Ishikawa (cell line): ENCODE results near the gene NUP93.

ENCODE experiments used
- CEBPB ChIP-seq: IDR thresholded peaks from 2 replicates; pipeline ENCODE4 v1.6.1; 2012
- CREB1 ChIP-seq: IDR thresholded peaks from 2 replicates; pipeline ENCODE4 v1.6.1; 2012; ENCODE audit warnings: low read depth
- EGR1 ChIP-seq: IDR thresholded peaks from 2 replicates; pipeline ENCODE4 v1.6.1; 2012
- EP300 ChIP-seq: IDR thresholded peaks from 2 replicates; pipeline ENCODE4 v1.6.1; 2012; ENCODE audit warnings: borderline replicate concordance
- FOXM1 ChIP-seq: IDR thresholded peaks from 2 replicates; pipeline ENCODE4 v1.6.1; 2012; ENCODE audit warnings: low read depth, borderline replicate concordance
- NFIC ChIP-seq: IDR thresholded peaks from 2 replicates; pipeline ENCODE4 v1.6.1; 2012
- RAD21 ChIP-seq: IDR thresholded peaks from 2 replicates; pipeline ENCODE4 v1.6.1; 2012; ENCODE audit warnings: low read depth
- REST ChIP-seq: IDR thresholded peaks from 2 replicates; pipeline ENCODE4 v1.6.1; 2012; ENCODE audit warnings: low read depth, mild to moderate bottlenecking
- TAF1 ChIP-seq: IDR thresholded peaks from 2 replicates; pipeline ENCODE4 v1.6.1; 2012; ENCODE audit warnings: low read depth, mild to moderate bottlenecking
- TCF12 ChIP-seq: IDR thresholded peaks from 2 replicates; pipeline ENCODE4 v1.6.1; 2012; ENCODE audit warnings: low read depth
- TEAD4 ChIP-seq: IDR thresholded peaks from 2 replicates; pipeline ENCODE4 v1.6.1; 2012
- USF1 ChIP-seq: IDR thresholded peaks from 2 replicates; pipeline ENCODE4 v1.6.1; 2012
- YY1 ChIP-seq: IDR thresholded peaks from 2 replicates; pipeline ENCODE4 v1.6.1; 2012; ENCODE audit warnings: low read depth
- ZBTB7A ChIP-seq: IDR thresholded peaks from 2 replicates; pipeline ENCODE4 v1.6.1; 2012; ENCODE audit warnings: low read depth
- TF ChIP-seq, protein P1 (sequence below): IDR thresholded peaks from 2 replicates; pipeline ENCODE4 v1.6.1; 2012

The NUP93 gene

GRCh38 chr16:56880685-56881084 lies 150.8 kb downstream of the NUP93 start:
- no peak for TF ChIP-seq NFIC
- no peak for TF ChIP-seq CREB1
- no peak for TF ChIP-seq FOXM1
- TF ChIP-seq EP300, result no peak
- TF ChIP-seq YY1, result no peak
- no peak for TF ChIP-seq REST
- no peak for TF ChIP-seq RAD21
- TF ChIP-seq ZBTB7A, result no peak
- no peak for TF ChIP-seq TAF1
- no peak for TF ChIP-seq CEBPB
- TF ChIP-seq, protein P1, sequence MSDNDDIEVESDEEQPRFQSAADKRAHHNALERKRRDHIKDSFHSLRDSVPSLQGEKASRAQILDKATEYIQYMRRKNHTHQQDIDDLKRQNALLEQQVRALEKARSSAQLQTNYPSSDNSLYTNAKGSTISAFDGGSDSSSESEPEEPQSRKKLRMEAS, result no peak
- no peak for TF ChIP-seq USF1
- TF ChIP-seq TCF12, result no peak
- TF ChIP-seq TEAD4, result no peak
- no peak for TF ChIP-seq EGR1

GRCh38 chr16:56882077-56882800 lies 152.3 kb downstream of the NUP93 start:
- TF ChIP-seq TCF12 (no peak), ZBTB7A (no peak), CEBPB (no peak), YY1 (no peak), REST (no peak), FOXM1 (no peak), TAF1 (no peak), USF1 (no peak), RAD21 (no peak), EGR1 (no peak), EP300 (no peak)

GRCh38 chr16:56883586-56883985 lies 153.7 kb downstream of the NUP93 start:
- TF ChIP-seq YY1 (no peak), EGR1 (no peak), TEAD4 (no peak), CREB1 (no peak), FOXM1 (no peak)

- no peak for TF ChIP-seq RAD21
- TF ChIP-seq YY1, result no peak
- TF ChIP-seq USF1, result no peak
- TF ChIP-seq TCF12, result no peak
- no peak for TF ChIP-seq CREB1
- TF ChIP-seq TEAD4, result no peak
- TF ChIP-seq EP300, result no peak
- TF ChIP-seq EGR1, result no peak
- TF ChIP-seq FOXM1, result no peak
- no peak for TF ChIP-seq NFIC
- TF ChIP-seq ZBTB7A, result no peak
- no peak for TF ChIP-seq REST
- TF ChIP-seq TAF1, result no peak
Observed at GRCh38 chr16:56884026-56884582, 154.2 kb downstream of the NUP93 start.
